Ishikawa (cell line): ENCODE data around the gene EHHADH.

Experiments
- CEBPB ChIP-seq: IDR thresholded peaks from 2 replicates; pipeline ENCODE4 v1.6.1; 2012
- CREB1 ChIP-seq: IDR thresholded peaks from 2 replicates; pipeline ENCODE4 v1.6.1; 2012; ENCODE audit warnings: low read depth
- EGR1 ChIP-seq: IDR thresholded peaks from 2 replicates; pipeline ENCODE4 v1.6.1; 2012
- EP300 ChIP-seq: IDR thresholded peaks from 2 replicates; pipeline ENCODE4 v1.6.1; 2012; ENCODE audit warnings: borderline replicate concordance
- FOXM1 ChIP-seq: IDR thresholded peaks from 2 replicates; pipeline ENCODE4 v1.6.1; 2012; ENCODE audit warnings: low read depth, borderline replicate concordance
- NFIC ChIP-seq: IDR thresholded peaks from 2 replicates; pipeline ENCODE4 v1.6.1; 2012
- RAD21 ChIP-seq: IDR thresholded peaks from 2 replicates; pipeline ENCODE4 v1.6.1; 2012; ENCODE audit warnings: low read depth
- TAF1 ChIP-seq: IDR thresholded peaks from 2 replicates; pipeline ENCODE4 v1.6.1; 2012; ENCODE audit warnings: low read depth, mild to moderate bottlenecking
- TCF12 ChIP-seq: IDR thresholded peaks from 2 replicates; pipeline ENCODE4 v1.6.1; 2012; ENCODE audit warnings: low read depth
- TEAD4 ChIP-seq: IDR thresholded peaks from 2 replicates; pipeline ENCODE4 v1.6.1; 2012
- YY1 ChIP-seq: IDR thresholded peaks from 2 replicates; pipeline ENCODE4 v1.6.1; 2012; ENCODE audit warnings: low read depth
- ZBTB7A ChIP-seq: IDR thresholded peaks from 2 replicates; pipeline ENCODE4 v1.6.1; 2012; ENCODE audit warnings: low read depth
- TF ChIP-seq, protein P1 (sequence below): IDR thresholded peaks from 2 replicates; pipeline ENCODE4 v1.6.1; 2012
- TF ChIP-seq, protein P2 (sequence below): IDR thresholded peaks from 2 replicates; pipeline ENCODE4 v1.6.1; 2012
- TF ChIP-seq, protein P3 (sequence below): IDR thresholded peaks from 2 replicates; pipeline ENCODE4 v1.6.1; 2012; ENCODE audit warnings: low read depth, mild to moderate bottlenecking

The EHHADH gene

GRCh38 chr3:185199671-185200070 lies 54.2 kb downstream of the EHHADH start:
- no peak for TF ChIP-seq CREB1
- TF ChIP-seq, protein P1, sequence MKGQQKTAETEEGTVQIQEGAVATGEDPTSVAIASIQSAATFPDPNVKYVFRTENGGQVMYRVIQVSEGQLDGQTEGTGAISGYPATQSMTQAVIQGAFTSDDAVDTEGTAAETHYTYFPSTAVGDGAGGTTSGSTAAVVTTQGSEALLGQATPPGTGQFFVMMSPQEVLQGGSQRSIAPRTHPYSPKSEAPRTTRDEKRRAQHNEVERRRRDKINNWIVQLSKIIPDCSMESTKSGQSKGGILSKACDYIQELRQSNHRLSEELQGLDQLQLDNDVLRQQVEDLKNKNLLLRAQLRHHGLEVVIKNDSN = no peak

DNA sequence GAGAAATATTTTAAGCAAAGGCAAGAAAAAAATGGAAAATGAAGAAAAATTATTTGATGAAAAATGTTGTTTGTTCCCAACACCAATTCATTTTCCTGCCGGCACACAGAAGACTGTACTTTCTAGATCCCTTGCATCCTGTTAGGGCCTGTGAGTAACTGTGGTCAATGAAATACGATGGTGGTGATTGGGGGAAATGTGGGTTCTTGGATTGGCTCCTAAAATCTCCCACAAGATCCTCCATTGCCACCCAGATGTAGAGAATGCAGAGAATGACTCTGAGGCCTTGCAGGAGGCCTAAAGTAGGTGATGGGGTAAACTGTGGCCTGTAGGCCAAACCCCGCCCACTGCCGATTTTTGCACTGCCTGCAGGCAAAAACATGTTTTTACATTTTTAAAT lies 54.6 kb downstream of the EHHADH start:
- TF ChIP-seq, protein P1 = no peak

GRCh38 chr3:185197068-185197467 lies 56.8 kb downstream of the EHHADH start:
- no peak for TF ChIP-seq CEBPB
- TF ChIP-seq, protein P2, sequence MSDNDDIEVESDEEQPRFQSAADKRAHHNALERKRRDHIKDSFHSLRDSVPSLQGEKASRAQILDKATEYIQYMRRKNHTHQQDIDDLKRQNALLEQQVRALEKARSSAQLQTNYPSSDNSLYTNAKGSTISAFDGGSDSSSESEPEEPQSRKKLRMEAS = no peak
- TF ChIP-seq EP300 = no peak

GRCh38 chr3:185195652-185196051 lies 58.2 kb downstream of the EHHADH start:
- TF ChIP-seq CEBPB = peak; percentile 70
- TF ChIP-seq EP300 = no peak

- TF ChIP-seq TEAD4 (no peak), CEBPB (no peak), EP300 (no peak), EGR1 (no peak), NFIC (no peak), TCF12 (no peak), TAF1 (no peak), FOXM1 (no peak), ZBTB7A (no peak), RAD21 (no peak), YY1 (no peak)
- TF ChIP-seq, protein P3, sequence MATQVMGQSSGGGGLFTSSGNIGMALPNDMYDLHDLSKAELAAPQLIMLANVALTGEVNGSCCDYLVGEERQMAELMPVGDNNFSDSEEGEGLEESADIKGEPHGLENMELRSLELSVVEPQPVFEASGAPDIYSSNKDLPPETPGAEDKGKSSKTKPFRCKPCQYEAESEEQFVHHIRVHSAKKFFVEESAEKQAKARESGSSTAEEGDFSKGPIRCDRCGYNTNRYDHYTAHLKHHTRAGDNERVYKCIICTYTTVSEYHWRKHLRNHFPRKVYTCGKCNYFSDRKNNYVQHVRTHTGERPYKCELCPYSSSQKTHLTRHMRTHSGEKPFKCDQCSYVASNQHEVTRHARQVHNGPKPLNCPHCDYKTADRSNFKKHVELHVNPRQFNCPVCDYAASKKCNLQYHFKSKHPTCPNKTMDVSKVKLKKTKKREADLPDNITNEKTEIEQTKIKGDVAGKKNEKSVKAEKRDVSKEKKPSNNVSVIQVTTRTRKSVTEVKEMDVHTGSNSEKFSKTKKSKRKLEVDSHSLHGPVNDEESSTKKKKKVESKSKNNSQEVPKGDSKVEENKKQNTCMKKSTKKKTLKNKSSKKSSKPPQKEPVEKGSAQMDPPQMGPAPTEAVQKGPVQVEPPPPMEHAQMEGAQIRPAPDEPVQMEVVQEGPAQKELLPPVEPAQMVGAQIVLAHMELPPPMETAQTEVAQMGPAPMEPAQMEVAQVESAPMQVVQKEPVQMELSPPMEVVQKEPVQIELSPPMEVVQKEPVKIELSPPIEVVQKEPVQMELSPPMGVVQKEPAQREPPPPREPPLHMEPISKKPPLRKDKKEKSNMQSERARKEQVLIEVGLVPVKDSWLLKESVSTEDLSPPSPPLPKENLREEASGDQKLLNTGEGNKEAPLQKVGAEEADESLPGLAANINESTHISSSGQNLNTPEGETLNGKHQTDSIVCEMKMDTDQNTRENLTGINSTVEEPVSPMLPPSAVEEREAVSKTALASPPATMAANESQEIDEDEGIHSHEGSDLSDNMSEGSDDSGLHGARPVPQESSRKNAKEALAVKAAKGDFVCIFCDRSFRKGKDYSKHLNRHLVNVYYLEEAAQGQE = no peak
- TF ChIP-seq, protein P2 = no peak
- TF ChIP-seq, protein P1 = no peak
Measured at GRCh38 chr3:185188816-185189215, 65.0 kb downstream of the EHHADH start.

GRCh38 chr3:185187391-185187790 lies 66.5 kb downstream of the EHHADH start:
- no peak for TF ChIP-seq EGR1
- TF ChIP-seq, protein P2 = no peak

- TF ChIP-seq, protein P3 = no peak
- peak; percentile 75 for TF ChIP-seq RAD21
Measured at GRCh38 chr3:185176750-185177359, 77.0 kb downstream of the EHHADH start.
